Measurements from ENCODE around the gene ANAPC10.

ANAPC10 gene

GRCh38 chr4:145097331-145097820 is 620 bp downstream of the ANAPC10 start:
- no peak for TF ChIP-seq ZNF274 (IDR thresholded peaks at IDR 0.05; ENCODE audit: low read depth, low read length)
- peak overlapping the region; percentile 72 for H3K4me3 ChIP-seq (ENCODE audit: low read length)

DNA sequence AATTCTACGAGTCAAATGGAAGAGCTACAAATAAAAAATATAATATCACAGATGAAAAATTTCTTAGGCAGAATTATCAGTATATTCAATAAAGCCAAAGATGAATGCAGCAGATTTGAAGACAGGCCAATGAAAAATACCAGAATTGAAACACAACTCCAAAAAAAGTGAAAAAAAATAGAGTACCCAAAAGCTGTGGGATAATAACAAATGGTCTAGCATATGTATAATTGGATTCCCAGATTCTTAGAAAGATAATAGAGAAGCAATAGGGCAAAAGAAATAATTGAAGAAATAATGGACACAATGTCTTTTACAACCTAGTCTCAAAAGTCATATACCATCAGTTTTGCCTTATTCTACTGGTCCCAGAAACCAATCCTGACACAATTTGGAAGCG is 4.4 kb downstream of the ANAPC10 start:
- TF ChIP-seq ZNF274 (IDR thresholded peaks at IDR 0.05; ENCODE audit: low read depth, low read length): no peak
- H3K4me3 ChIP-seq (ENCODE audit: low read length): no peak overlapping the region

GRCh38 chr4:145090380-145090779 is 7.6 kb downstream of the ANAPC10 start:
- TF ChIP-seq ZNF274 (IDR thresholded peaks at IDR 0.05; ENCODE audit: low read depth, low read length): no peak
- H3K4me3 ChIP-seq (ENCODE audit: low read length): no peak overlapping the region

DNA sequence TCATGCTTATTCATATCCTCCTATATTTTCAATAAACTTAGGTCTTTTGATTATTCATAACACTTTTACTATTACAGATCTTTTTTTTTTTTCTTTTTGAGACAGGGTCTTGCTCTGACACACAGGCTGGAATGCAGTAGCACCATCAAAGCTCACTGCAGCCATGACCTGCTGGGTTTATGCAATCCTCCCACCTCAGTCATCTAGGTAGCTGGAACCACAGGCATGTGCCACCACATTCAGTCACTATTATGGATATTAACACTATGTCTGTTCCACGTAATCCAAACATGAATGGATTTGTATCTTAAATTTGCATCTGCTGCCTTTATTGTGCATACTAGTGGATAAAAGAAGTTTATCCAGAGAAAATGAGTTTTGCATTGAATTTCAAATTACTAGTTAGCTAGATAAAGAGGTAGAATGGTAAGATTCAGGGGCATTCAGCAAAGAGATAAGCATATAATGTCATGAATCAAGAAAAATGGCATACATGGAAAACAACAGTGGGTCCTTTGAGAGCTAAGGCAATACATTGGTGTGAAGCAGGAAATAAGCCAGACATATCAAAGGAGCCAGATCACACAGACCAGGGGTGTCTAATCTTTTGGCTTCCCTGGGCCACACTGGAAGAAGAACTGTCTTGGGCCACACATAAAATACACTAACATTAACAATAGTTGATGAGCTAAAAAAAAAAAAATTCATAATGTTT is 13.9 kb downstream of the ANAPC10 start:
- H3K4me3 ChIP-seq (ENCODE audit: low read length): no peak overlapping the region
- no peak for TF ChIP-seq ZNF274 (IDR thresholded peaks at IDR 0.05; ENCODE audit: low read depth, low read length)

DNA sequence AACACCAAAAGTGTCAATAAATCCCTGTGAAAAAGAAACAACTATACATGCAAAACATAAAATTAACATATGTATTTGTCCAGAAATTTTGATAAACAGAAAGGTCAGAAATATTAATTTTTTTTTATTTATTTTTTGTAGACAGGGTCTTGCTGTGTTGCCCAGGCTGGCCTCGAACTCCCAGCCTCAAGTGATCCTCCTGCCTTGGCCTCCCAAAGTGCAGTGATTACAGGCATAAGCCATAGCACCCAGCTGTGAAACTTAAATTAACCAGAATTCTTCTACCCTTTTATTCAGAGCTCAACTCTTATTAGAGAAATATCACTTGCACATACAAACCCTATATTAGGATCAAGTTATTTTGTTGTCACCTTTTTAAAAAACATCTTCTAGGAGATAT is 16.2 kb downstream of the ANAPC10 start:
- H3K4me3 ChIP-seq (ENCODE audit: low read length): no peak overlapping the region
- TF ChIP-seq ZNF274 (IDR thresholded peaks at IDR 0.05; ENCODE audit: low read depth, low read length): no peak

DNA sequence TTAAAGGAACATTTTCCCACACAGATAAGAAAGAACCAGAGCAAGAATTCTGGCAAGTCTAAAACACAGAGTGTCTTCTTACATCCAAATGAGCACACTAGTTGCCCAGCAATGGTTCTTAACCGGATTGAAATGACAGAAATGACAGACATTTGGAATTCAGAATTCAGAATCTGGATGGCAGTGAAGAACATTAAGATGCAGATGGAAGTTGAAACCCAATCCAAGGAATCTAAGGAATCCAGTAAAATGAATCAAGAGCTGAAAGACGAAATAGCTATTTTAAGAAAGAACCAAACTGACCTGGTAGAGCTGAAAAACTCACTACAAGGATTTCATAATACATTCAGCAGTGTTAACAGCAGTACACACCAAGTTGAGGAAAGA is 21.5 kb downstream of the ANAPC10 start:
- no peak overlapping the region for H3K4me3 ChIP-seq (ENCODE audit: low read length)
- TF ChIP-seq ZNF274 (IDR thresholded peaks at IDR 0.05; ENCODE audit: low read depth, low read length): no peak

DNA sequence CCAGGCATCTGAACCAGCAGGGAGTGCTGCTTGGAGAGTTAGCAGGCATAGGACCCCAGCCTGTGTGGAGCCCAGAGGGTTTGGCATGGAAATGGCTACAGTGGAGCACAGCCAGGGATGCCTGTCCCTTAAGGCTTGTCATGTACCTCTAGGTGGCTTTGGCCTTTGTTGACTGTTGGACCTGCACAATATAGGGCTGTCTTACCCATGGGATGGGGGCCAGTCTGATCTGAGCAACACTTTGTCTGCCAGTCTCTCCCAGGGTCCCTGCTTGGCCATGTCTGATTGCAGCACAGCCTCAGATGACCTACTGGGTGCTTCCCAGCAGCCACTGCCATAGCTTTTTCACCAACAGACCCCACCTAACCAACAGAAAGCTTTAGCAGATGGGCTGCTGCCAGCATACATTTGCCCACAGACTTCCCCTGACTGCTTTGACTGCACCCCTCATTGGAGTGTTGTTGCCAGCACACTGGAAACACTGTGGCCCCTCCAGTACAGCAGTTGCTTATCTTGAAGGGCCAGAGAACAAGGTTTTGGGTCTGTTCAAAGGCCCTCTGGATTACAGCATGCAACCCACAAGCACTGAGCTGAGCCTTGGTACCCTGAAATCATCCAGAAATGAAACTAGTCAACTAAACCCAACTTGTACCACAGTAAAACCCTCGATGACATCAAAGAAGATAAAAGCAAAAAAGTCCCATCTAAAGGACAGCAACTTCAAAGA is 22.1 kb downstream of the ANAPC10 start:
- TF ChIP-seq ZNF274 (IDR thresholded peaks at IDR 0.05; ENCODE audit: low read depth, low read length): no peak
- H3K4me3 ChIP-seq (ENCODE audit: low read length): no peak overlapping the region

DNA sequence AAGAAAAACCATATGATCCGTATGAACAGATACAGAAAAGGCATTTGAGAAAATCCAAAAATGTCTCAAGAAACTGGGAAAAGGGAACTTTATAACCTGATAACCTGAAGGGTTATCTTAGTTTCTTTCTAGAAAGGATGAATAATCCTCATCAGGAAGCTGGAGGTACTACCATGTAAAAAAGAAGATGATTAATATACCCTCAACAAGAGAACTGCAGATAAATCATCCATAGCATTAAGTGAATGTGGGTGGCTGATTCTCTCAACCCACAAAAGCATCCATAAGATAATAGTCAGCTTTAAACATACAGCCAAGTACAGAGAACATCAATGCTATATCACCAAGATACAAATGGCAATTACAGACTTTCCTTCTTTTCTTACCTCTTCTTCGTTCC is 26.4 kb downstream of the ANAPC10 start:
- TF ChIP-seq ZNF274 (IDR thresholded peaks at IDR 0.05; ENCODE audit: low read depth, low read length): no peak

DNA sequence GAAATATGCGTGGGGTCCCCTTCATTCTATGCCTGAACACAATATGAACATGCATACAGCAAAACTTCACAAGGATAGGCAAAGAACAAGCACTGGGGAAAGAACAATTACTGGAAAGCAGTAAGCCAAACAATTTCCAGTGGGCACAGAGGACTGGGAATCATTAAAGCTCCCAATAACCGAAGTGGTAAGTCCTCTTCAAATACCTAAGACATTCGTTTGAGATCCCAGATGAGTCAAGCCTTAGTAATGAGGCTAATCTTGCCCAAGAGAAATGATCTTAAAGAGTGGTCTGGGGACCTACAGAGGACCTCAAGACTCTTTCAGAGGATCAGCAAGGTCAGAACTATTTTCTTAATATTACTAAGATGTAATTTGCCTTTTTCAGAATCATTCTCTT is 28.6 kb downstream of the ANAPC10 start:
- no peak overlapping the region for H3K4me3 ChIP-seq (ENCODE audit: low read length)
- TF ChIP-seq ZNF274 (IDR thresholded peaks at IDR 0.05; ENCODE audit: low read depth, low read length): no peak

More for the DNA sequence above, 26.4 kb downstream of the ANAPC10 start:
- H3K4me3 ChIP-seq (ENCODE audit: low read length): no peak overlapping the region

- TF ChIP-seq ZNF274 (IDR thresholded peaks at IDR 0.05; ENCODE audit: low read depth, low read length): no peak
- no peak overlapping the region for H3K4me3 ChIP-seq (ENCODE audit: low read length)
These were observed 31.9 kb downstream of the ANAPC10 start for GRCh38 chr4:145066063-145066501.

- no peak for TF ChIP-seq ZNF274 (IDR thresholded peaks at IDR 0.05; ENCODE audit: low read depth, low read length)
- no peak overlapping the region for H3K4me3 ChIP-seq (ENCODE audit: low read length)
These were observed 36.6 kb downstream of the ANAPC10 start for GRCh38 chr4:145061318-145061920.

- TF ChIP-seq ZNF274 (IDR thresholded peaks at IDR 0.05; ENCODE audit: low read depth, low read length): no peak
- H3K4me3 ChIP-seq (ENCODE audit: low read length): no peak overlapping the region
These were observed 39.7 kb downstream of the ANAPC10 start for GRCh38 chr4:145058256-145058655.

- no peak for TF ChIP-seq ZNF274 (IDR thresholded peaks at IDR 0.05; ENCODE audit: low read depth, low read length)
- H3K4me3 ChIP-seq (ENCODE audit: low read length): no peak overlapping the region
These were observed 41.5 kb downstream of the ANAPC10 start for GRCh38 chr4:145056325-145057130.

Data from GM08714 (cell line).